GM23248 (cell line): Measurements from ENCODE around the gene DNAJB8.

Experiments
- EZH2 ChIP-seq: fragments of 200-600 bp; sonication (generic); IDR thresholded peaks from 2 replicates; pipeline ENCODE4 v1.6.1; 2018; ENCODE audit warnings: antibody characterized with exemption, mild to moderate bottlenecking; ENCODE audit not compliant: insufficient read depth, poor library complexity, severe bottlenecking
- EZH2phosphoT487 ChIP-seq: fragments of 200-600 bp; sonication (generic); IDR thresholded peaks from 2 replicates; pipeline ENCODE4 v1.6.1; 2018; ENCODE audit warnings: antibody characterized with exemption, moderate library complexity, mild to moderate bottlenecking, low read depth; ENCODE audit not compliant: insufficient read depth

DNA sequence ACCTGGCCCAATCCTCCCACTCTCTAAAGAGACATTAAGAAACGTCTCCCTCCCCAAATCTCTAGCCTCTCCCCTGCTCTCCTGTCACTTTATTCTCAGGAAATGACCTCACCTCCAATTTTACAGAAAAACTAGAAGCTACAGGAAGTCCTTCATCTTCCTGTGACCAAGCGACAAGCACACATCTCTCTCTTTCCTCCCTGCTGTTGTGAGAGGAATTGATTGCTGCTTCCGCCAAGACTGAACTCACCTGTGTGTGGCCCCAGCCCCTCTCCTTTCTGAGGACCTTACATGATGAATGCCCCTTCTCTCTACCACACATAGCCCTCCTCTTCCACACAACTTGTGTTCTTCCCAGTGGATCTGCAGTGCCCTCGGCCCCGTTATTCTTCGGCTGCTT is 18.2 kb downstream of the DNAJB8 start:
- TF ChIP-seq EZH2 (no peak), EZH2phosphoT487 (no peak)
